Activated T-helper 2 cell treated with anti-CD3 and anti-CD28 coated beads, Interferon-gamma antibody, Interleukin-2, Interleukin-4, amounts not matched to agents 10 μg/mL and 5 μg/mL and 100 μg/mL, durations not matched to agents 14 hours and 24 hours and 36 hours (primary cell): Measurements from ENCODE around the gene CHEK1. TPM values are rescaled to one million over a fixed set of nuclear protein-coding genes. Genes with fewer than 3 reads are reported as not detected.

ENCODE experiments used
- DNase-seq: peaks from one replicate; pipeline ENCODE4 v3.0.0; 2021; ENCODE audit warnings: low spot score
- H3K27ac Mint-ChIP-seq: one replicate; pipeline ENCODE4 v1.8.0; 2021; ENCODE audit warnings: mixed read lengths
- H3K27me3 Mint-ChIP-seq: one replicate; pipeline ENCODE4 v1.8.0; 2021; ENCODE audit warnings: low read depth, mixed read lengths
- H3K36me3 Mint-ChIP-seq: one replicate; pipeline ENCODE4 v1.8.0; 2021; ENCODE audit warnings: low read depth, mixed read lengths
- H3K4me1 Mint-ChIP-seq: one replicate; pipeline ENCODE4 v1.8.0; 2021; ENCODE audit warnings: low read depth, mixed read lengths
- H3K4me3 Mint-ChIP-seq: one replicate; pipeline ENCODE4 v1.8.0; 2021; ENCODE audit warnings: low read depth, mild to moderate bottlenecking, moderate library complexity, mixed read lengths
- H3K9me3 Mint-ChIP-seq: one replicate; pipeline ENCODE4 v1.8.0; 2021; ENCODE audit warnings: mixed read lengths
- intact Hi-C: fragments of 100-400 bp; cut with micrococcal nuclease; formaldehyde crosslinking; loops from one replicate; pipeline ENCODE4 v1.15.1; 2023
- total RNA-seq: library from RNA; stranded (reverse); gene quantifications from 2 replicates; pipeline ENCODE4 v1.2.3, GENCODE V29; 2022

The CHEK1 gene
- total RNA-seq, 1 donor from 2014 or later: 109 TPM

- Mint-ChIP-seq H3K36me3 (peaks cover 54% of the 10 kb centered on the region), H3K27ac (no peak overlapping the region)
These were observed 30.0 kb upstream of the CHEK1 start for GRCh38 chr11:125594958-125595357.

GRCh38 chr11:125600663-125601062 lies 24.3 kb upstream of the CHEK1 start:
- H3K4me1 Mint-ChIP-seq: peaks cover 6% of the 10 kb centered on the region
- no peak for DNase-seq
- no peak overlapping the region for H3K4me3 Mint-ChIP-seq
- H3K36me3 Mint-ChIP-seq: peaks cover 75% of the 10 kb centered on the region
- no peaks in the 10 kb centered on the region for H3K9me3 Mint-ChIP-seq
- no peak overlapping the region for H3K27ac Mint-ChIP-seq
- no peaks in the 10 kb centered on the region for H3K27me3 Mint-ChIP-seq
- intact Hi-C loops: no loop called here

More at GRCh38 chr11:125594958-125595357, 30.0 kb upstream of the CHEK1 start:
- H3K27me3 Mint-ChIP-seq: no peaks in the 10 kb centered on the region
- H3K9me3 Mint-ChIP-seq: no peaks in the 10 kb centered on the region
- no peak for DNase-seq
- peaks cover 29% of the 10 kb centered on the region for H3K4me1 Mint-ChIP-seq
- peak overlapping the region; percentile 24 for H3K4me3 Mint-ChIP-seq
- intact Hi-C loops: loop anchor here (10.0 kb wide), 1 partner anchor 640 kb away; the partner anchor contains the start of gene CCDC15

GRCh38 chr11:125603207-125603606 lies 21.8 kb upstream of the CHEK1 start:
- no peaks in the 10 kb centered on the region for H3K4me1 Mint-ChIP-seq
- DNase-seq: no peak
- H3K9me3 Mint-ChIP-seq: no peaks in the 10 kb centered on the region
- H3K27ac Mint-ChIP-seq: no peak overlapping the region
- peaks cover 78% of the 10 kb centered on the region for H3K36me3 Mint-ChIP-seq
- intact Hi-C loops: no loop called here
- H3K27me3 Mint-ChIP-seq: no peaks in the 10 kb centered on the region
- no peak overlapping the region for H3K4me3 Mint-ChIP-seq

GRCh38 chr11:125605417-125605816 lies 19.5 kb upstream of the CHEK1 start:
- Mint-ChIP-seq H3K4me1 (peaks cover 2% of the 10 kb centered on the region), H3K27me3 (no peaks in the 10 kb centered on the region), H3K27ac (no peak overlapping the region), H3K4me3 (no peak overlapping the region), H3K36me3 (peaks cover 82% of the 10 kb centered on the region), H3K9me3 (no peaks in the 10 kb centered on the region)
- no peak for DNase-seq
- intact Hi-C loops: no loop called here

GRCh38 chr11:125609545-125609944 lies 15.4 kb upstream of the CHEK1 start:
- DNase-seq: no peak
- Mint-ChIP-seq H3K9me3 (no peaks in the 10 kb centered on the region), H3K36me3 (peaks cover 80% of the 10 kb centered on the region), H3K4me1 (peaks cover 7% of the 10 kb centered on the region), H3K4me3 (no peak overlapping the region), H3K27me3 (no peaks in the 10 kb centered on the region), H3K27ac (no peak overlapping the region)
- intact Hi-C loops: no loop called here

- no peaks in the 10 kb centered on the region for H3K27me3 Mint-ChIP-seq
- intact Hi-C loops: no loop called here
- DNase-seq: no peak
- H3K36me3 Mint-ChIP-seq: peaks cover 77% of the 10 kb centered on the region
- H3K9me3 Mint-ChIP-seq: no peaks in the 10 kb centered on the region
- H3K4me1 Mint-ChIP-seq: no peaks in the 10 kb centered on the region
- no peak overlapping the region for H3K4me3 Mint-ChIP-seq
- no peak overlapping the region for H3K27ac Mint-ChIP-seq
These were observed 6.6 kb upstream of the CHEK1 start for GRCh38 chr11:125618383-125618782.

GRCh38 chr11:125621995-125622394 lies 3.0 kb upstream of the CHEK1 start:
- H3K4me3 Mint-ChIP-seq: no peak overlapping the region

GRCh38 chr11:125623064-125623463 lies 1.9 kb upstream of the CHEK1 start:
- Mint-ChIP-seq H3K4me1 (peaks cover 18% of the 10 kb centered on the region), H3K27ac (no peak overlapping the region), H3K4me3 (no peak overlapping the region), H3K36me3 (peaks cover 68% of the 10 kb centered on the region), H3K27me3 (no peaks in the 10 kb centered on the region), H3K9me3 (no peaks in the 10 kb centered on the region)
- no peak for DNase-seq
- intact Hi-C loops: no loop called here

More at GRCh38 chr11:125621995-125622394, 3.0 kb upstream of the CHEK1 start:
- H3K27ac Mint-ChIP-seq: no peak overlapping the region
- no peaks in the 10 kb centered on the region for H3K9me3 Mint-ChIP-seq
- peaks cover 9% of the 10 kb centered on the region for H3K4me1 Mint-ChIP-seq
- no peaks in the 10 kb centered on the region for H3K27me3 Mint-ChIP-seq
- intact Hi-C loops: no loop called here
- no peak for DNase-seq
- H3K36me3 Mint-ChIP-seq: peaks cover 64% of the 10 kb centered on the region

GRCh38 chr11:125625225-125625629 lies 264 bp downstream of the CHEK1 start:
- H3K27me3 Mint-ChIP-seq: no peaks in the 10 kb centered on the region
- H3K36me3 Mint-ChIP-seq: peaks cover 63% of the 10 kb centered on the region
- peak overlapping the region; percentile 93 for H3K27ac Mint-ChIP-seq
- intact Hi-C loops: loop anchor here (1.0 to 5.0 kb wide), 4 partner anchors 33 to 262 kb away; partner anchors contain the start of genes HYLS1 and STT3A
- DNase-seq: no peak
- H3K9me3 Mint-ChIP-seq: no peaks in the 10 kb centered on the region
- H3K4me1 Mint-ChIP-seq: peaks cover 26% of the 10 kb centered on the region
- peak overlapping the region; percentile 91 for H3K4me3 Mint-ChIP-seq

- DNase-seq: peak; percentile 85
- H3K4me1 Mint-ChIP-seq: peaks cover 28% of the 10 kb centered on the region
- H3K27ac Mint-ChIP-seq: peak overlapping the region; percentile 93
- intact Hi-C loops: loop anchor here (1.0 to 5.0 kb wide), 4 partner anchors 33 to 261 kb away; partner anchors contain the start of genes HYLS1 and STT3A
- H3K27me3 Mint-ChIP-seq: no peaks in the 10 kb centered on the region
- peak overlapping the region; percentile 91 for H3K4me3 Mint-ChIP-seq
- H3K36me3 Mint-ChIP-seq: peaks cover 61% of the 10 kb centered on the region
- no peaks in the 10 kb centered on the region for H3K9me3 Mint-ChIP-seq
These were observed 796 bp downstream of the CHEK1 start for GRCh38 chr11:125625630-125626287.

GRCh38 chr11:125626288-125626950 lies 1.5 kb downstream of the CHEK1 start:
- H3K4me3 Mint-ChIP-seq: peak overlapping the region; percentile 91
- peaks cover 32% of the 10 kb centered on the region for H3K4me1 Mint-ChIP-seq
- DNase-seq: peak; percentile 23
- H3K36me3 Mint-ChIP-seq: peaks cover 61% of the 10 kb centered on the region
- no peaks in the 10 kb centered on the region for H3K27me3 Mint-ChIP-seq
- intact Hi-C loops: loop anchor here (5.0 kb wide), 1 partner anchor 246 kb away; no protein-coding TSS in a partner anchor
- peak overlapping the region; percentile 93 for H3K27ac Mint-ChIP-seq
- H3K9me3 Mint-ChIP-seq: no peaks in the 10 kb centered on the region

- no peak overlapping the region for H3K27ac Mint-ChIP-seq
- no peaks in the 10 kb centered on the region for H3K9me3 Mint-ChIP-seq
- peaks cover 35% of the 10 kb centered on the region for H3K4me1 Mint-ChIP-seq
- H3K36me3 Mint-ChIP-seq: peaks cover 56% of the 10 kb centered on the region
- H3K4me3 Mint-ChIP-seq: peak overlapping the region; percentile 91
- intact Hi-C loops: loop anchor here (5.0 kb wide), 1 partner anchor 245 kb away; no protein-coding TSS in a partner anchor
- DNase-seq: no peak
- H3K27me3 Mint-ChIP-seq: no peaks in the 10 kb centered on the region
These were observed 2.4 kb downstream of the CHEK1 start for GRCh38 chr11:125627236-125627910.
